Natural killer cell (primary cell): ENCODE data around the gene MKKS. TPM values are rescaled to one million over a fixed set of nuclear protein-coding genes. Genes with fewer than 3 reads are reported as not detected.
A peak's percentile ranks its signal among the peaks of the same experiment; 100 is the strongest.

Source experiments
- ATAC-seq, 3 donors: fragments of 150-1000 bp in 2 of 3; fragments of 200-7000 bp in 1 of 3; cut with Tn5 transposase; 1 replicate in 1 of 3; 2 replicates in 2 of 3; pipeline ENCODE4 v1.10.0; 2021; ENCODE audit warnings: mild to moderate bottlenecking in 2 of 3, moderate library complexity in 2 of 3
- DNase-seq, 2 donors: peaks; one replicate each; pipeline versions ENCODE4 v3.0.0 to v3.0.0-alpha.2; 2013 to 2021; ENCODE audit warnings: mixed read lengths in 1 of 2
- H3K27ac ChIP-seq: one replicate; pipeline ENCODE4 v1.5.1; 2013; ENCODE audit warnings: mild to moderate bottlenecking, low read length
- H3K27me3 ChIP-seq: one replicate; pipeline ENCODE4 v1.6.1; 2013; ENCODE audit warnings: low read length; ENCODE audit not compliant: control insufficient read depth, insufficient read depth
- H3K36me3 ChIP-seq: one replicate; pipeline ENCODE4 v1.6.1; 2013; ENCODE audit warnings: low read length; ENCODE audit not compliant: control insufficient read depth, insufficient read depth
- H3K4me1 ChIP-seq: one replicate; pipeline ENCODE4 v1.6.1; 2013; ENCODE audit warnings: low read length; ENCODE audit not compliant: control insufficient read depth, insufficient read depth
- H3K4me3 ChIP-seq: one replicate; pipeline ENCODE4 v1.5.1; 2013; ENCODE audit warnings: low read length
- H3K9me3 ChIP-seq: one replicate; pipeline ENCODE4 v1.6.1; 2013; ENCODE audit warnings: low read length; ENCODE audit not compliant: control insufficient read depth, insufficient read depth
- H3K27ac Mint-ChIP-seq, 2 donors: one replicate each; pipeline ENCODE4 v1.8.0; 2022; ENCODE audit warnings: mild to moderate bottlenecking in 2 of 2, mixed read lengths in 2 of 2, moderate library complexity in 1 of 2
- H3K27me3 Mint-ChIP-seq, 2 donors: one replicate each; pipeline ENCODE4 v1.8.0; 2022; ENCODE audit warnings: low read depth in 2 of 2, mixed read lengths in 2 of 2
- H3K36me3 Mint-ChIP-seq: one replicate; pipeline ENCODE4 v1.8.0; 2022; ENCODE audit warnings: mixed read lengths
- H3K4me1 Mint-ChIP-seq, 2 donors: one replicate each; pipeline ENCODE4 v1.8.0; 2022; ENCODE audit warnings: mixed read lengths in 2 of 2
- H3K4me3 Mint-ChIP-seq: one replicate; pipeline ENCODE4 v1.8.0; 2022; ENCODE audit warnings: mild to moderate bottlenecking, moderate library complexity, mixed read lengths
- H3K9me3 Mint-ChIP-seq, 2 donors: one replicate each; pipeline ENCODE4 v1.8.0; 2022; ENCODE audit warnings: mixed read lengths in 2 of 2
- CTCF ChIP-seq: fragments of 200-600 bp; IDR thresholded peaks from one replicate; pipeline ENCODE4 v1.8.0; 2022; ENCODE audit warnings: antibody characterized with exemption
- WGBS: methylation state at CpG from one replicate; pipeline ENCODE4 v1.1.7; 2013; ENCODE audit warnings: missing lambda C conversion rate; ENCODE audit not compliant: insufficient coverage; 5-methylcytosine and 5-hydroxymethylcytosine counted together
- intact Hi-C: fragments of 100-400 bp; cut with micrococcal nuclease; formaldehyde crosslinking; loops from one replicate; pipeline ENCODE4 v1.14.2; 2022
- total RNA-seq, 4 donors: library from RNA; stranded (reverse); fragments of 120-200 nt in 1 of 4; gene quantifications; one replicate each; pipeline versions ENCODE4 v1.2.3 to v1.2.4, GENCODE V29; 2013 to 2022

MKKS gene
- total RNA-seq, 3 donors from 2014 or later (not counting 1 experiment from before 2014, with no cell fraction given): 3.5 to 6.2 (median 3.6) TPM

DNA sequence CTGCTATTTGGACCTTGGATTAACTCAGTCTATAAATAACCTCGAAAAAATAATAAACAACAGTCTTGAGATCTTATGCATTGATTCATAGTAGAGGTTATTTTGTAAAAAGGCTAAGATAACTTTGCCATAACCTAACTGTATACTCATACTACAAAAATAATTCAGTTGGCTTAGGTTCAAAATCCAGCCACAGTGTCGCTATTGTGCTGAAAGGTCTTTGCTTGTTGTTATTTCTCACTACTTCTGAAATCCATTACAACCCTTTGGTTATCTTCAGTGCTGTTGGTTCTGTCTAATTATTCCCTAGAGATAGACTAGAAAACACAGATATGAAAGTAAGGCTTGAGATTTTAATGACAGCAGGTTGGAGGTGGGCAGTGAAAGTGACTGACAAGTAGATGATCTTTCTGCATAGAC is 74.4 kb downstream of the MKKS start:
- intact Hi-C loops: loop anchor here (5.0 kb wide), 1 partner anchor 267 kb away; no protein-coding TSS in a partner anchor
- Histone ChIP-seq H3K27ac (no peak overlapping the region), H3K4me3 (no peak overlapping the region), H3K4me1 (no peaks in the 10 kb centered on the region), H3K9me3 (no peaks in the 10 kb centered on the region), H3K27me3 (no peaks in the 10 kb centered on the region), H3K36me3 (no peaks in the 10 kb centered on the region)
- Mint-ChIP-seq H3K4me3 (no peak overlapping the region), H3K36me3 (no peaks in the 10 kb centered on the region), H3K27ac (no peak overlapping the region), H3K4me1 (peaks cover 0 to 3% of the 10 kb centered on the region in 2 donors), H3K9me3 (no peaks in the 10 kb centered on the region), H3K27me3 (peaks cover 8 to 31% of the 10 kb centered on the region in 2 donors)
- WGBS: 76% methylated on average over 2 of the region's 2 CpGs
- ATAC-seq (no peak), DNase-seq (no peak)
- TF ChIP-seq CTCF: no peak

DNA sequence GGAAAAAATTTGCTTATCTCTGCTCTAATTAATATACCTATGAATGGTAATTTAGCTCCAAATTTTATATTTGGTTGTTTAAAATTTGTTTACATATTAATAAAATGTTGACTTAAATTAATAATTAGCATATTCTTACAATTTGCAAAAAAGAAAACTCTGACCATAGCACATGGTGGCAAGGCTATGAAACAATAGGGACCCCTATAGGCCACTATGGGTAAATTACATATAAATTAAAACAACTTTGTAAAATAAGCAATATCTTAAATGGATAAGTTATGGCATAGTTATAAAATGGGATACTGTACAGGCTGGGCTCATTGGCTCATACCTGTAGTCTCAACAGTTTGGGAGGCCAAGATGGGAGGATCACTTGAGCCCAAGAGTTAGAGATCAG is 76.0 kb downstream of the MKKS start:
- peak; percentile 53 to 86 (median 77) for ATAC-seq
- H3K4me3 Mint-ChIP-seq: no peak overlapping the region
- H3K36me3 Mint-ChIP-seq: no peaks in the 10 kb centered on the region
- DNase-seq: peak in 1 of 2 donors; percentile 19
- Histone ChIP-seq H3K27ac (no peak overlapping the region), H3K36me3 (no peaks in the 10 kb centered on the region), H3K4me1 (no peaks in the 10 kb centered on the region), H3K4me3 (no peak overlapping the region), H3K27me3 (no peaks in the 10 kb centered on the region), H3K9me3 (no peaks in the 10 kb centered on the region)
- H3K4me1 Mint-ChIP-seq: peaks cover 0 to 9% of the 10 kb centered on the region in 2 donors
- peaks cover 2 to 16% of the 10 kb centered on the region in 2 donors for H3K27me3 Mint-ChIP-seq
- intact Hi-C loops: loop anchor here (1.0 to 5.0 kb wide), 2 partner anchors 266 to 380 kb away; no protein-coding TSS in a partner anchor
- peak; percentile 75 for TF ChIP-seq CTCF
- no peak overlapping the region for H3K27ac Mint-ChIP-seq
- no peaks in the 10 kb centered on the region for H3K9me3 Mint-ChIP-seq

DNA sequence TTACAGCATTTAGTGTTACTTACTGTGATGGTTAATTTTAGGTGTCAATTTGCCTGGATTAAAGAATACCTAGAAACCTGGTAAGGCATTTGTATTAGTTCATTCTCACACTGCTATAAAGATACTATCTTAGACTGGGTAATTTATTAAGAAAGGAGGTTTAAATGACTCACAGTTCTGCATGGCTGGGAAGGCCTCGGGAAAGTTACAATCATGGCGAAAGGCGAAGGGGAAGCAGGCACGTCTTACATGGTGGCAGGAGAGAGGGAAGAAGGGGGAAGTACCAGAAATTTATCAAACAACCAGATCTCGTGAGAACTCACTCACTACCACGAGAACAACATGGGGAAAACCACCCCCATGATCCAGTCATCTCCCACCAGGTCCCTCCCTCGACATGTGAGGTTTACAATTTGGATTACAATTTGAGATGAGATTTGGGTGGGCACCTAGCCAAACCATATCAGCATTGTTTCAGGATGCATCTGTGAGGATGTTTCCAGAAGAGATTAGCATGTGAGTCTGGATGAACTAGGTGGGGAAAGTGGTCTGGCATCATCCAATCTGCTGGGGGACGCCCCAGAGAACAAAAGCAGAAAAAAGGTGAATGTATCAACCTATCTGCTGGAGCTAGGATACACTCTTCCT is 76.8 kb downstream of the MKKS start:
- intact Hi-C loops: loop anchor here (5.0 kb wide), 1 partner anchor 265 kb away; no protein-coding TSS in a partner anchor
- no peaks in the 10 kb centered on the region for H3K4me1 ChIP-seq
- H3K9me3 ChIP-seq: no peaks in the 10 kb centered on the region
- DNase-seq (no peak), ATAC-seq (no peak)
- no peak for TF ChIP-seq CTCF
- Mint-ChIP-seq H3K4me1 (peaks cover 4 to 16% of the 10 kb centered on the region in 2 donors), H3K4me3 (no peak overlapping the region), H3K27me3 (peaks cover under 1 to 8% of the 10 kb centered on the region in 2 donors), H3K36me3 (no peaks in the 10 kb centered on the region), H3K9me3 (no peaks in the 10 kb centered on the region), H3K27ac (peak overlapping the region in 1 of 2 donors; percentile 29)
- H3K36me3 ChIP-seq: no peaks in the 10 kb centered on the region
- no peak overlapping the region for H3K4me3 ChIP-seq
- 68% methylated on average over 5 of the region's 8 CpGs for WGBS
- no peak overlapping the region for H3K27ac ChIP-seq
- no peaks in the 10 kb centered on the region for H3K27me3 ChIP-seq

DNA sequence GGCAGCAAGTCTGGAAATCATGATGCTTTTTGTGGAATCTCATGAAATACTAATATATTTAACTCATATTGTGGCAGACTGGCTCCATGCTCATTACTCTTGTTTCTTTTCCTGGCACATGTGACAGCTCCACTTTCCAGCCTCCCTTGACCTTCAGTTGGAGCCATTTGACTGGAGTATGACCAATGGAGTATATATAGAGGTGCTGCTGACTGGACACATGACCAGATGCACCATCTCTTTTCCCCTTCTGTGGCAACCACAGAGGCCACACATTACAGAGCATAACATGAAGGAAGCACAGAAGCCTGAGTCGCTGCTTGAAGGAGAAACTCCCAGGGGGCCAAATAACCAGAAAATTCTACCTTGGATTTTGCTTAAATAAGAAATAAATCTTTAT is 77.4 kb downstream of the MKKS start:
- H3K27me3 Mint-ChIP-seq: peaks cover 0 to 8% of the 10 kb centered on the region in 2 donors
- Histone ChIP-seq H3K27ac (no peak overlapping the region), H3K4me3 (no peak overlapping the region), H3K9me3 (no peaks in the 10 kb centered on the region), H3K27me3 (no peaks in the 10 kb centered on the region), H3K36me3 (no peaks in the 10 kb centered on the region), H3K4me1 (peaks cover 5% of the 10 kb centered on the region)
- WGBS: 73% methylated on average over 1 of the region's 1 CpG
- no peaks in the 10 kb centered on the region for H3K36me3 Mint-ChIP-seq
- no peak for DNase-seq
- intact Hi-C loops: loop anchor here (5.0 kb wide), 1 partner anchor 264 kb away; no protein-coding TSS in a partner anchor
- no peak for TF ChIP-seq CTCF
- ATAC-seq: no peak
- H3K9me3 Mint-ChIP-seq: no peaks in the 10 kb centered on the region
- H3K27ac Mint-ChIP-seq: peak overlapping the region in 1 of 2 donors; percentile 29
- H3K4me1 Mint-ChIP-seq: peaks cover 8 to 19% of the 10 kb centered on the region in 2 donors
- H3K4me3 Mint-ChIP-seq: no peak overlapping the region
